ENCODE results near the gene ZNF766. TPM values are rescaled to one million over a fixed set of nuclear protein-coding genes. Genes with fewer than 3 reads are reported as not detected.

Gene ZNF766
- total and polyA plus RNA-seq, 12 donors, result 3.1 to 14.4 (median 10.0) TPM

DNA sequence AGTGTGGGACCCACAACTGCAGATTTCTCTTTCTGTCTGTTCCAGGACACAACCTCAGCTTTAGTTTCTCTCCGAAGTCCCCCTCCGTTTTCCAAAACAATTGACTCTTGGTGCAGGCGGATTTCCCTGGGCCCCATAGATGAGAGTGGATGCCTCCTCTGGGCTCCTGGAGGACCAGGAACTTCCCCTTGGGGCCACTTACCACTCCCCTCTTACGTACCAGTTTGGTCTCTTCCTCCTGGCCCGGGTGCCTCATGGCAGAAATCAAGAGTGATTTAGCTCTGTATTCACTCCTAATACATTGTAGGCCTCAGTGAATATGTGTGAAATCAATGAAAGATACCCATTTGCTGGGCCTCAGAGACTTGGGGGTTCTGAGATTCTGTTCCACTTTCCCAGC lies 45.2 kb upstream of the ZNF766 start:
- peaks cover 16 to 100% (median 89%) of the 10 kb centered on the region in 9 donors for H3K36me3 ChIP-seq
- H3K27me3 ChIP-seq, result no peaks in the 10 kb centered on the region
- H3K4me1 ChIP-seq, result no peaks in the 10 kb centered on the region
- no peak overlapping the region for H3K4me3 ChIP-seq
- TF ChIP-seq, protein P1, sequence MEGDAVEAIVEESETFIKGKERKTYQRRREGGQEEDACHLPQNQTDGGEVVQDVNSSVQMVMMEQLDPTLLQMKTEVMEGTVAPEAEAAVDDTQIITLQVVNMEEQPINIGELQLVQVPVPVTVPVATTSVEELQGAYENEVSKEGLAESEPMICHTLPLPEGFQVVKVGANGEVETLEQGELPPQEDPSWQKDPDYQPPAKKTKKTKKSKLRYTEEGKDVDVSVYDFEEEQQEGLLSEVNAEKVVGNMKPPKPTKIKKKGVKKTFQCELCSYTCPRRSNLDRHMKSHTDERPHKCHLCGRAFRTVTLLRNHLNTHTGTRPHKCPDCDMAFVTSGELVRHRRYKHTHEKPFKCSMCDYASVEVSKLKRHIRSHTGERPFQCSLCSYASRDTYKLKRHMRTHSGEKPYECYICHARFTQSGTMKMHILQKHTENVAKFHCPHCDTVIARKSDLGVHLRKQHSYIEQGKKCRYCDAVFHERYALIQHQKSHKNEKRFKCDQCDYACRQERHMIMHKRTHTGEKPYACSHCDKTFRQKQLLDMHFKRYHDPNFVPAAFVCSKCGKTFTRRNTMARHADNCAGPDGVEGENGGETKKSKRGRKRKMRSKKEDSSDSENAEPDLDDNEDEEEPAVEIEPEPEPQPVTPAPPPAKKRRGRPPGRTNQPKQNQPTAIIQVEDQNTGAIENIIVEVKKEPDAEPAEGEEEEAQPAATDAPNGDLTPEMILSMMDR (IDR thresholded peaks at IDR 0.05), result no peak
- H3K9me3 ChIP-seq, result no peaks in the 10 kb centered on the region
- intact Hi-C loops (cut with DNase I), result no loop called here
- DNase-seq (no peak), ATAC-seq (no peak)
- no peak overlapping the region for H3K27ac ChIP-seq
- WGBS, 2 donors, result 94 to 96% methylated on average over 5 of the region's 5 CpGs

DNA sequence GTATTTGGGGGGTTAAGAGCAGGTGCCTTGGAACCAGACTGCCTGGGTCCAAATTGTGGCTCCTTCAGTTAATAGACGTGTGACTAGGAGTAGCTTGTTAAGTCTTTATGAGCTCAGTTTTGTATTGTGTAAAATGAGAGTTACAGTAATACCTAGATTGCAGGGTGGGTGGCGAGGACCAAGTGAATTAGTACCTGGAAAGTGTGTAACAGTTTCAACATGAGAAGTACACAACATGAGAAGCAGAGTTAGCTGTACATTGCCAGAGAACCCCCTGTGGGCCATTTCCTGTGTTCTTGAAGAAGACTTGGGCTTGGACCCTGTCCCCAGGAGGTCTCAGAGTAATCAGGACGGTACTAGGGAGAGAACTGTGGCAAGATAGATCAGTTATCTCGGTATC lies 42.7 kb upstream of the ZNF766 start:
- DNase-seq, result no peak
- H3K27ac ChIP-seq, result no peak overlapping the region
- no peaks in the 10 kb centered on the region for H3K9me3 ChIP-seq
- TF ChIP-seq, protein P1 (IDR thresholded peaks at IDR 0.05), result no peak
- no peaks in the 10 kb centered on the region for H3K4me1 ChIP-seq
- peaks cover 0 to 95% (median 65%) of the 10 kb centered on the region in 9 donors for H3K36me3 ChIP-seq
- H3K4me3 ChIP-seq, result no peak overlapping the region
- WGBS, 2 donors, result 91 to 92% methylated on average over 4 of the region's 4 CpGs
- intact Hi-C loops (cut with DNase I), result no loop called here
- ATAC-seq, result no peak
- H3K27me3 ChIP-seq, result no peaks in the 10 kb centered on the region

DNA sequence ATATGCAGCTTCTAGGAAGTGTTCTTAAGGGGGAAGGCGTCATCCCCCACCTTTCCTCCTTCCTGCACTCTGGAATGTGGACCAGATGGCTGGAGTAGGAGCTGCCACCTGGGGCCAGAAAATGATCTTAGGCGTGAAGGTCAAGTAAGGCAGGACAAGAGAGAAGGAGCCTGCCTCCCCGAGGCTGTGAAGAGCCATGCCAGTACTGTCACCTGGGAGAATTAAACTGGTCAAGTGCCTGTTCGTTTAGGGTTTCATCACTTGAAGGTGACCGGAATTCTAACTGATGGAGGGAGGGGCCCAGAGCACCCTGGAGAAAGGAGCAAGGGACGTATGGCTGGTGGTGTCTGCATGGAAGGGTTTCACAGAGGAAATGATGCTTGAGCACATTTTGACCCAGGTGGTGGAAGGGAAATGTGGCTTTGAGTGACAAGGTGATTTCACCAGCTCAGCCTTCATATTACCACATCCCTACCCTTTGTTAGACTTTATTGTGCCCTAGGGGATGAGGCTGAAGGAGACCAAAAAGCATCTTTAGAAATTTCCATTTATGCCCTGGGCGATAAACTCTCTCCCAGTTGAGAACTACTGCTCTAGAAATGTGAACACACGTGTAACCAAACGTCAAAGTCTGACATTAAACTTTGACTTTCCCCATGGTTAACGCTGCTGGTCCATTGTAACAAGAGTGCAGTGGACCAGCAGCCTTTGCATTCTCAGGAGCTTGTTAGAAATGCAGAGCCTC lies 42.0 kb upstream of the ZNF766 start:
- intact Hi-C loops (cut with DNase I), result no loop called here
- Histone ChIP-seq H3K4me1 (no peaks in the 10 kb centered on the region), H3K9me3 (no peaks in the 10 kb centered on the region), H3K27me3 (no peaks in the 10 kb centered on the region), H3K27ac (no peak overlapping the region), H3K36me3 (peaks cover 0 to 89% (median 57%) of the 10 kb centered on the region in 9 donors), H3K4me3 (no peak overlapping the region)
- ATAC-seq (no peak), DNase-seq (no peak)
- TF ChIP-seq, protein P1 (IDR thresholded peaks at IDR 0.05), result no peak
- 69 to 76% methylated on average over 10 of the region's 10 CpGs for WGBS, 2 donors

DNA sequence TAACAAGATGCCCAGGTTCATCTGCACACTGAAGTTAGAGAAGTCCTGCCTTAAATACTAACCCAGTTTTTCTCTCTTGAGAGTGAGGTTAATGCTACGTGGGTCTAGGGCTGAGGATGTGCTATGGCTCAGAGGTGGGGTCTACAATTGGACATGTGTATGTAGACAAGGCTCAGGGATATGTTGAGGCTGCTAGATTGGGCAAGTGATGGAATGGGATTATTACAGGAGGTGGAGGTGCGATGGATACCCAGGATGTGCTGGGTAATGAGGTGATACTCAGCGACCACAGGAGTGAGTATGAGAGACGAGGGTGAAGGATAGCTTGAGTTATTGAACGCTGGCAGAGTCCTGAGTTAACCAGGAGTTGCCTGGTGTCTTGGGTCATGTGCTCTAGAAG lies 41.4 kb upstream of the ZNF766 start:
- 87 to 88% methylated on average over 5 of the region's 5 CpGs for WGBS, 2 donors

More for the DNA sequence above, 41.4 kb upstream of the ZNF766 start:
- peak in 1 of 8 donors; percentile 15 for ATAC-seq
- TF ChIP-seq, protein P1 (IDR thresholded peaks at IDR 0.05), result no peak
- intact Hi-C loops (cut with DNase I), result no loop called here
- H3K27me3 ChIP-seq, result no peaks in the 10 kb centered on the region
- no peaks in the 10 kb centered on the region for H3K4me1 ChIP-seq
- no peaks in the 10 kb centered on the region for H3K9me3 ChIP-seq
- peaks cover 0 to 83% (median 51%) of the 10 kb centered on the region in 9 donors for H3K36me3 ChIP-seq
- no peak for DNase-seq
- H3K4me3 ChIP-seq, result no peak overlapping the region
- H3K27ac ChIP-seq, result no peak overlapping the region
